Ramos (cell line): Measurements from ENCODE around the gene TFF2.

ENCODE experiments used
- in situ Hi-C: fragments of 300-500 bp; cut with MboI; formaldehyde crosslinking; loops from one replicate; pipeline ENCODE4 v1.14.3; 2022; ENCODE audit warnings: low sequenced_read_pairs; ENCODE audit not compliant: unreplicated experiment

Gene TFF2, protein sequence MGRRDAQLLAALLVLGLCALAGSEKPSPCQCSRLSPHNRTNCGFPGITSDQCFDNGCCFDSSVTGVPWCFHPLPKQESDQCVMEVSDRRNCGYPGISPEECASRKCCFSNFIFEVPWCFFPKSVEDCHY

GRCh38 chr21:42350927-42351426, at the start of gene TFF2:
TFF2 (minus strand) TSS chr21:42350994; CDS start chr21:42350957, 37 bp downstream.
- in situ Hi-C loops, result no loop called here

GRCh38 chr21:42400525-42400924, 49.7 kb upstream of the TFF2 start:
- in situ Hi-C loops, result no loop called here

DNA sequence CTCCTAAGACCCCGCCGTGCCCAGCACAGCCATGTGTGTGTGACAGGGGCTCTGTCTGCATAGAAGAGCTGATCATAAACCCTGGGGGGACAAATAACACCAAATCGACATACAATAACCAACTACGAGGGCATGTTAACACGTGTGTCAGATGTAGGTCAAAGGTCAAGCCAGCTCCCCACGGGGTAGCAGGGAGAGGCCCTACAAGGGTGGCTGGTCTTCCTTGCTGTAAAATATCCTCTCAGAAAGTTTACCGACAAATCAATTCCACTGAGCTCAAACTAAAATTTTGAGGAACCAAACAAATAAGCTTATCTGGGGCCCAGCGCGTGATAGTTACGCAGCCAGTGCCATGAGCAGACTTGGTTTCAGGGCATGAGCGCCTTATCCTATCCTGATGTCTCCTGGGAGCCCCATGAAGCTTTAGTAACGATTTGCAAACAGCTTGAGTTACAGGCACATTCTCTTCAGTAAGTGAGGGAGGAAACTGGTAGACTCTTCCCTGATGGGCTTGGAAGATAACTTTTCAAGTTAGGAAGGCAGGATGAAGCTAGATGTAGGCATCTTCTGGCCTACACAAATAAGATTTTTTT, 47.7 kb upstream of the TFF2 start:
- in situ Hi-C loops, result loop anchor here (25.0 kb wide), 1 partner anchor 339 kb away; no protein-coding TSS in a partner anchor

DNA sequence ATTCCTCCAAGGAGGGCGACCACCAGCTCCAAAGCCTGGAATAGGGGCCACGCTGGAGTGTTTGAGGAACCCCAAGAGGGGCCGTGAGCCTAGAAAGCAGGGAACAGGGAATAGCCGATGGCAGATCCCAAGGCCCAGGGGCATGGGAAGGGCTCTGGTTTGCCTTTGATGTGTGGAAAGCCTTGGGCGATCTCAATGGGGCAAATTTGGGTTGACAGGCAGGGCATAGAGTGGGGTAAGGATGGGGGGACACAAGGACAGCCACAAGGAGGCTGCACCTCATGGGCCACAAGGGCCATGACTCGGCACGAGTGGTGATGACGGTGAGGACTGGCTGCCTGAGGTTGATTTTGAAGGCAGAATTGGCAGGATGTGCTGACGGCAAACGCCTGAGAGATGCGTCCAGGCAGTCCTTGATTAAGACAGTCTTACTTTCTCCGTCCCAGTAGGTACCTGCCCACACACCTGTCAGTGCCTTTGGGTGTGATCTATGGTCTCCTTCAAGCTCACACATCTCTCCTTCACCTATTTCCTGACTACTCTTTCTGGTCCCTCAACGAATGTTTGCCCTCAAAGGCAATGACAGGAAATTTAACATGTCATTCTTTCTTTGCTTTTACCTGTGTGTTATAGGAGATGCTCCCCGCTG, 47.1 kb upstream of the TFF2 start:
- in situ Hi-C loops, result loop anchor here (25.0 kb wide), 1 partner anchor 339 kb away; no protein-coding TSS in a partner anchor

- in situ Hi-C loops, result loop anchor here (25.0 kb wide), 1 partner anchor 340 kb away; no protein-coding TSS in a partner anchor
Measured at GRCh38 chr21:42396799-42397745, 46.3 kb upstream of the TFF2 start.

DNA sequence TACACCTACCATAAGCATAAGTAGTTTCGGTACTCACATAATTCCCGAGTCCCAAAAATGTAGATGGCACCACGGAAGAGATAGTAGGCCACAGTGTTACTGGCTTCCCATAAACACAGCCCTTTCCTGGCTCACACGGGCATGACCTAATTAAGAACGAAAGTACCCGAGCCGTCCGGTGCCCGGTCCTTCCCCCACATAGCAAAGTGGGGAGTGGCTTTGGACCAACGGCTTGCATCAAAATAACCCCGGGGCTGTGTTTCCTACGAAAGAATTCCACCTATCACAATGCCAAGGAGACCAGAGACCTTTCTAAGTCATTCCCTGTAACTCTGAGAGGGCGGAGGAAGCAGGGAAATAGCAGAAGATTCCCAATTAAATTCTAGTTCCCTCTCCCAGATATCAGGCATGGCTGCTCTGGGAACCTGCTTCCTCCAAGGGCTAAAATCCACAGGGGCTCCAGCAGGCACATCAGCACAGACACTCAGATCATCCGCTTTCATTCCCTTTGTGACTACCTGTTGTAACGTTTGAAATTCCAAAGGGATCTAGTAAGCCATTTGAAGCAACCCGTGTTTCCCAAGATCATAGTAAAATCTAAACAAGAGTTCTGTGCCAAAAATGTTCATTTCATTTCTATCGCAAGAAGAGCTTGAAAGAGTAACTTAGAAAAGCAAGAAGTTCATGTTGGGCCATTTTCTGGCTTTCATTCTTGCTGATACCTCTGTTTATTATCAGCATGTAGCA, 45.3 kb upstream of the TFF2 start, which contains the start of gene TMPRSS3:
TMPRSS3 (minus strand) TSS at position 148 of the 747 bp plus-strand sequence. CDS start 635 bp downstream, outside the sequence.
- in situ Hi-C loops, result loop anchor here (25.0 kb wide), 1 partner anchor 341 kb away; no protein-coding TSS in a partner anchor

DNA sequence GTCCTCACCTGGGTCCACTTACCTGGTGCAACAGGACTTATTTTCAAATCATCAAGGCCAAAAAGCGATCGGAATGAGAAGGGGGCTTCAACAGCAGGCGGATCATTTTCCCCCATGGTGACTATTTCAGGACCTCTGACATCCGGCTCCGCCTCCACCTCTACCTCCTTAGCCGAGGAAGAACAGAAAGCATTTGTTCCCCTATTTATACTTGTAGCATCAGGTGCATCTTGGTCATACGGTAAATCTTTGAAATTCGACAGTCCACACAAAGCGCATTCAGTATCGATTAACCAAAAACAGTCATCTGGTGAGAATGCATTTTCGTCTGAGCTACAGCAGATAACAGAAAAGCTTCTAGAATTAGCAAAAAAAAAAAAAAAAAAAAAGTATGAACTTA, 44.5 kb upstream of the TFF2 start:
- in situ Hi-C loops, result loop anchor here (25.0 kb wide), 1 partner anchor 342 kb away; no protein-coding TSS in a partner anchor

DNA sequence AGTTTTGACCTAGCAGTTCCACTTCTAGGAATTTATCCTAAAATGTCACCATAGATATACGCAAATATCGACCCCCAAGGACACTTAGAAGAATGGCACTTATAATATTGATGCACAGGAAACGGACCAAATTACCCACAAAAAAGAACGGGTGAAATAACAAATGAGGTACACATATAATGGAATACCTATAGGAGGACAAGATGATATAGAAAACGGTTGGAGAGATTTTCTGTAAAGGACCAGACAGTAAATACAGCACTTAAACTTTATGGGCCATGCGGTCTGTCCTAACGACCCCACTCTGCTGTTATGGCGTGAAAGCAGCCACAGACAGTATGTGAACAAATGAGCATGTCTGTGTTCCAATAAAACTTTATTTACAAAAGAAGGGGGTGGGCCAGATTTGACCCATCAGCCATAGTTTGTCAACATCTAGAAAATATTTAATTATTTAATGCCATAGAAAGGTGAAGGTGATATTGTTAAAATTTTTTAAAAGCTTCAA, 42.7 kb upstream of the TFF2 start:
- in situ Hi-C loops, result loop anchor here (25.0 kb wide), 1 partner anchor 344 kb away; no protein-coding TSS in a partner anchor

- in situ Hi-C loops, result loop anchor here (25.0 kb wide), 1 partner anchor 344 kb away; no protein-coding TSS in a partner anchor
Measured at GRCh38 chr21:42392731-42393442, 42.1 kb upstream of the TFF2 start.

DNA sequence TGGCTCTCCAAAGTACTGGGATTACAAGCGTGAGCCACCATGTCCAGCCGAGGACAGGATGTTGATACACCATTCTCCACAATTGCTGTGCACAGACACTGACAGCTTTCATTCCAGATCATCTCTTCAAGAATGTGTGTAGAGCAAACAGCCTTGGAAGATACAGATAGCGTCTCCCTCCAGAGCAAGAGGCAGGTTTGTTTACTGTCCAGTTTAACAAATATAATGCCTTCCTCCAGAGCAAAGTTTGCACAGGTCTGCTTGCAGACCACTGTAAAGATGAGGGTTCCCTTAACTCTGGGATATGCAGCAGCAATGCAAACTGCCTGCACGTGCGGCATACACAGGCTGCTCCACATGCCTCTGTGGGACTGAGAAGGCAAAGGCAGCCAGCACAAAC, 40.5 kb upstream of the TFF2 start:
- in situ Hi-C loops, result loop anchor here (25.0 kb wide), 1 partner anchor 346 kb away; no protein-coding TSS in a partner anchor

DNA sequence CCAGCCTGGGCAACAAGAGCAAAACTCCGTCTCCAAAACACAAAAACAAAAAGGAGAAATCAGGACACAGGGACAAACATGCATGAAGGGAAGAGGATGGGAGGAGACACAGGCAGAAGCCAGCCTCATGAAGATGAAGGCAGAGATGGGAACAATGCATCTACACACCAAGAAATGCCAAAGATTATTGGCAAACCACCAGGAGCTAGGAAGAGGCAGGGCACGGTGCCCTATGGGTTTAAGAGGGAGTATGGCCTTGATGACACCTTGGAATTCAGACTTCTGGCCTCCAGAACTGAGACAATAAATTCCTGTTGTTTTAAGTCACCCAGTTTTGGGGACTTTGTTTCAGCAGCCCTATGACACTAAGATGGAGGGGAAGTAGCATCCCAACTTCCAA, 39.9 kb upstream of the TFF2 start:
- in situ Hi-C loops, result loop anchor here (25.0 kb wide), 1 partner anchor 347 kb away; no protein-coding TSS in a partner anchor

DNA sequence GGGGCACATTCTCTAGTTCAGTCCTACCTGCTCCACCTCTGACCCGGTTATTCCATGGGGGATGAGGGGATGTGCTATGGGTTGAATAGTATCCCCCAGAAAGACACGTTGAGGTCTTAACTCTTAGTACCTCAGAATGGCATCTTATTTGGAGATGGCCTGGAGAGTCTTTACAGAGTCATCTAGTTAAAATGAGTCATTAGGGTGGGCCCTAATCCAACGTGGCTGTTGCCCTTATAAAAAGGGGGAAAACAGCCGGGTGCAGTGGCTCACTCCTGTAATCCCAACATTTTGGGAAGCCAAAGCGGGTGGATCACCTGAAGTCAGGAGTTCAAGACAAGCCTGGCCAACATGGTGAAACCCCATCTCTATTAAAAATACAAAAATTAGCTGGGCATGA, 39.4 kb upstream of the TFF2 start:
- in situ Hi-C loops, result loop anchor here (25.0 kb wide), 1 partner anchor 347 kb away; no protein-coding TSS in a partner anchor

GRCh38 chr21:42389449-42389835, 38.6 kb upstream of the TFF2 start:
- in situ Hi-C loops, result loop anchor here (10.0 to 25.0 kb wide), 2 partner anchors 75 to 348 kb away; partner anchors contain the start of gene TFF3

GRCh38 chr21:42388740-42389448, 38.1 kb upstream of the TFF2 start:
- in situ Hi-C loops, result loop anchor here (10.0 to 25.0 kb wide), 2 partner anchors 74 to 348 kb away; partner anchors contain the start of gene TFF3

- in situ Hi-C loops, result loop anchor here (10.0 to 25.0 kb wide), 2 partner anchors 73 to 349 kb away; partner anchors contain the start of gene TFF3
Measured at GRCh38 chr21:42387843-42388340, 37.1 kb upstream of the TFF2 start.

DNA sequence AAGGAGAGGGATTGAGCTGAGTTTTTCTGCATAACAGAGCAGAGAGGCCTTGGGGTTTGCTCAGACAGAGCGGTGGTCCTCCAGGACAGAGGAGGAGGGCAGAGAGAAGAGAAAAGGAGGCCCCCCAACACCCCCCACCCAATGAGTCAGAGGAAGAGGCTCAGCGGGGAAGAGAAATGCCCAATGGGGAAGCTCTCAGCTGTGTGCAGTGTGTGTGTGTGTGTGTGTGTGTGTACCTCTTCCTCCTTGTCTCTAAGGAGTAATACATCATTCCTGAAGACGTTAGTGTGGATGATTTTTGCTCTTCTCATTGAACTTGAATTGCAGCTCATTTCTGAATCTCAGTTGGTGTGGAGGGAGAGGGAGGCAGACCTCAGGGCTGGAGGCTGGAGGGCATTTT, 36.4 kb upstream of the TFF2 start:
- in situ Hi-C loops, result loop anchor here (10.0 to 25.0 kb wide), 2 partner anchors 72 to 350 kb away; partner anchors contain the start of gene TFF3

- in situ Hi-C loops, result loop anchor here (10.0 to 25.0 kb wide), 2 partner anchors 71 to 351 kb away; partner anchors contain the start of gene TFF3
Measured at GRCh38 chr21:42386034-42386591, 35.3 kb upstream of the TFF2 start.
